Measurements from ENCODE around the gene SMIM22.

- TF ChIP-seq GATA2 (IDR thresholded peaks at IDR 0.05; ENCODE audit: low read depth, low read length) (no peak), GATA3 (IDR thresholded peaks at IDR 0.05; ENCODE audit: low read depth, low read length) (no peak)
These were observed 8.3 kb downstream of the SMIM22 start for GRCh38 chr16:4803401-4803844.

All from SH-SY5Y (cell line).